ENCODE data around the gene RCBTB2.

Gene RCBTB2

DNA sequence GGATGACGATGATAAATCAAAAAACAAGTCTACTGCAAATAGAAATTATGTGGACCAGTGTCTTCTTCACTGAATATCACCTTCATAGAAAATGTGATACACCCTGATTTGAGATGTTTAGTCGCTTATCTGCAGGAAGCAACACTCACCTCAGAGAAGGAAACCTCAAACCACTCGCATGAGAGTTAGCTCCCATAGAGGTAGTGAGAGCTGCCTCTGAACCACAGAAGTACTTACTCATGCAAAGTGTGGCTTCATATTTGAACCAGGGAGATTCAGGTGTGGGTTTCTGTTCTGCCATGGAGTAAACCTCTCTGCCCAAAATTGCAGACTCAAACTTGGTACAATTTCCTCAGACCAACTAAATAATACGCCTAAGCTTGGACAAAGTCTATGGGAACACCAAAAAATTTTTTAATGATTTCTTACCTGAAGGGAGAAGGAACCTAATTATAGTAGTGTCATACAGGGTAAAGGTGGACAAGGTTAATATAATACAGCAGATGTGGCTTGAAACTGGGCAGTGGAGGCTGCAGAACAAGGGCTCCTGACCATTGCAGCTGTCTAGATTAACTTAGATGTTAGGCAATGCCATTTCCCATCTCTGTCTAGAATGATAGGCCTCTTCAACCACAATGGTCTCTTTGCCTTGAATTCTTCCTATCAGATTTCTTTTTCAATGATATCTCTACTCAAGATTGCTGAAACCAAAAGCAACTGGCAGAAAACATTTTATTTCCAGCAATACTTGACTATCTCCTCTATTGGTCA is 29.6 kb upstream of the RCBTB2 start:
- Histone ChIP-seq H3K4me3 (ENCODE audit: insufficient read length, low read depth) (no peak overlapping the region), H3K9me3 (ENCODE audit: insufficient read depth, low read length) (no peaks in the 10 kb centered on the region), H3K27me3 (ENCODE audit: insufficient read depth, insufficient read length) (no peaks in the 10 kb centered on the region), H3K4me1 (ENCODE audit: insufficient read depth, insufficient read length) (no peaks in the 10 kb centered on the region), H3K36me3 (ENCODE audit: insufficient read depth, insufficient read length, low read length) (no peaks in the 10 kb centered on the region), H3K9ac (ENCODE audit: insufficient read length, low read depth) (no peak overlapping the region)
- TF ChIP-seq ZNF274 (IDR thresholded peaks at IDR 0.05; ENCODE audit: low read depth, low read length) (no peak), SUZ12 (IDR thresholded peaks at IDR 0.05; ENCODE audit: extremely low read depth, insufficient read depth, insufficient read length) (no peak), YY1 (IDR thresholded peaks at IDR 0.05; ENCODE audit: insufficient read depth, insufficient read length) (no peak)
- DNase-seq (ENCODE audit: low read depth, low spot score), result no peak

DNA sequence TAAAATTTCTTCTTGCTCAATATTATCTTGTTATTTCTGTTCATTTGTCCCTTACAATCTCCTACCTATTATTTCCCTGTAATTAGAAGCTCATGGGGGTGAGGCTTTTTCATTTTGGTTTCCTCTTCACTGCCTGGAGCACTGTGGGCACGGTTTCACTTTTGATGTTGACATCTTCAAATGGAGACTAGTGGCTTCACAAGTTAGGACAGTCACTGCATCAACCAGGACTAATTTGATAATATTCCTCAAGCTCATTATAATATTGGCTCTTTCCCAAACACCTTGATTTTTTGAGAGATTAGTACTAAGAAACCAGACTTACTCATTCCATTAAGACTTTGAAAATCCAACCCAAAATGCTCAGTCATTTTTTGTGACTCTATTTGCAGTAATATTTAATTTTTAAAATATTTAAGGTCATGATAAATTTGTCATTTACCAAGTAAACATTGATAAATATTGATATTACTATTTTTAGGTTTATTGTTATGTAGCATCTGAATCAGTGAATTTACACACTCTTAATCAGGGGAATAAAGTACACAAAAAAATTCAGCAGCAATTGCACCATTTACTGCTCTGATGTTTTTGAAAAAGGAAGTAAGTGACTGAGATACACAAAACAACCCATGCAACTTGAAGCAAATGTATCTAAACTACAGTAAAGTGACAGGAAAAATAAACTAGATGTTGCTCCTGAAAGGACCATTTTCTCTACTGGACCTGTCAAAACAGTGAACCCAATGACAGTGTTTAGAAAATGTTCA is 28.8 kb upstream of the RCBTB2 start:
- H3K36me3 ChIP-seq (ENCODE audit: insufficient read depth, insufficient read length, low read length), result no peaks in the 10 kb centered on the region
- no peak overlapping the region for H3K9ac ChIP-seq (ENCODE audit: insufficient read length, low read depth)
- no peak for DNase-seq (ENCODE audit: low read depth, low spot score)
- no peak overlapping the region for H3K4me3 ChIP-seq (ENCODE audit: insufficient read length, low read depth)
- no peaks in the 10 kb centered on the region for H3K9me3 ChIP-seq (ENCODE audit: insufficient read depth, low read length)
- TF ChIP-seq ZNF274 (IDR thresholded peaks at IDR 0.05; ENCODE audit: low read depth, low read length) (no peak), YY1 (IDR thresholded peaks at IDR 0.05; ENCODE audit: insufficient read depth, insufficient read length) (no peak), SUZ12 (IDR thresholded peaks at IDR 0.05; ENCODE audit: extremely low read depth, insufficient read depth, insufficient read length) (no peak)
- H3K27me3 ChIP-seq (ENCODE audit: insufficient read depth, insufficient read length), result no peaks in the 10 kb centered on the region
- no peaks in the 10 kb centered on the region for H3K4me1 ChIP-seq (ENCODE audit: insufficient read depth, insufficient read length)

DNA sequence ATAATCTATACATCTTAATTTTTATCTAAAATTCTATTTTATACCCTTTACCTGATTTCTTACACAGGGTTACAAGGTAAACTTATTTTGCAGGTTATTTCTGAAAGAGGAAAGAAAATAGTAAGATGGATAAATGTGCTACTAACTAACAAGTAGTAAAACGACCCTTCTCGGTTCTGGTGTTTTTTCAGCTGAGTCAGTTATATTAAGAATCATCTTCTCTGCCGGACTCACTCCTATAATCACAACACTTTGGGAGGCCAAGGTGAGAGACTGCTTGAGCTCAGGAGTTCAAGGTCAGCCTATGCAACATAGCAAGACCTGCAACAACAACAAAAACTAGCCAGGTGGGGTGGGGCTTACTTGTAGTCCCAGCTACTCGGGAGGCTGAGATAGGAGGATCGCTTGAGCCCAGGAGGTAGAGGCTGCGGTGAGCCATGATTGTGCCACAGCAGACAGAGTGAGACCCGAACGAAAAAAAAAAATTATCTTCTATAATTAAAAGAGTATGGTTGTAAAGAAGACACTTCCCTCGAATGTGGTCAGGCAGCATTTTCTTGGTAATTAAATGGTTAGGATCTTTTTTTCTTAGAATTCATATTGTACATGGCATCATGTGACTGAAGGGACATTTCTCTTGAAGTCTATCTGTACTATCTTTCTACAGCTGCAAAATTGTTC is 27.9 kb upstream of the RCBTB2 start:
- Histone ChIP-seq H3K27me3 (ENCODE audit: insufficient read depth, insufficient read length) (no peaks in the 10 kb centered on the region), H3K9me3 (ENCODE audit: insufficient read depth, low read length) (no peaks in the 10 kb centered on the region), H3K4me3 (ENCODE audit: insufficient read length, low read depth) (no peak overlapping the region), H3K4me1 (ENCODE audit: insufficient read depth, insufficient read length) (no peaks in the 10 kb centered on the region), H3K36me3 (ENCODE audit: insufficient read depth, insufficient read length, low read length) (no peaks in the 10 kb centered on the region), H3K9ac (ENCODE audit: insufficient read length, low read depth) (no peak overlapping the region)
- DNase-seq (ENCODE audit: low read depth, low spot score), result no peak
- no peak for TF ChIP-seq YY1 (IDR thresholded peaks at IDR 0.05; ENCODE audit: insufficient read depth, insufficient read length)
- TF ChIP-seq SUZ12 (IDR thresholded peaks at IDR 0.05; ENCODE audit: extremely low read depth, insufficient read depth, insufficient read length), result no peak
- TF ChIP-seq ZNF274 (IDR thresholded peaks at IDR 0.05; ENCODE audit: low read depth, low read length), result no peak

DNA sequence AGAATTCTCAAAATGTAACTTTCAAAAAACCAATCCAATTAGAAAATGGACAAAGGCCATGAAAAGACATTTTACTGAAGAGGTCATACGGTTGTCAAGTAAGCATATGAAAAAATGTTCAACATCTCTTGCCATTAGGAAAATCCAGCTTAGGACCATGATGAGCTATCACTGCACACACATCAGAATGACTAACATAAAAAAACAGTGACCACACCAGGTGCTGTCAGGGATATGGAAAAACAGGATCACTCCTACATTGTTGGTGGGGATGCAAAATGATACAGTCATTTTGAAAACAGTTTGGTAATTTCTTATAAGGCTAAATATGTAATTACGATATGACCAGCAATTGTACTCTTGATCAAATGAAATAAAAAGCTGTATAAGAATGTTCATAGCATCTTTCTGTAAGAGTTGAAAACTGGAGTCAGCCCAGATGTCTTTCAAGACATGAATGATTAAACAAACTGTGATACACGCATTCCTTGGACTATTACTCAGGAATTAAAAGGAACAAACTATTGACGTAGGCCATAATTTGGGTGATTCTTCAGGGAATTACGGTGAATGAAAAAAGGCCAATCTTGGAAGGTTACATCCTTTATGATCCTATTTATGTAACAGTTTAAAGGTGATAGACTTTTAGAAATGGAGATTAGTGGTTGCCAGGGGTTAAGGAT is 26.9 kb upstream of the RCBTB2 start:
- Histone ChIP-seq H3K4me1 (ENCODE audit: insufficient read depth, insufficient read length) (no peaks in the 10 kb centered on the region), H3K36me3 (ENCODE audit: insufficient read depth, insufficient read length, low read length) (no peaks in the 10 kb centered on the region), H3K9ac (ENCODE audit: insufficient read length, low read depth) (no peak overlapping the region), H3K4me3 (ENCODE audit: insufficient read length, low read depth) (no peak overlapping the region), H3K9me3 (ENCODE audit: insufficient read depth, low read length) (no peaks in the 10 kb centered on the region), H3K27me3 (ENCODE audit: insufficient read depth, insufficient read length) (no peaks in the 10 kb centered on the region)
- DNase-seq (ENCODE audit: low read depth, low spot score), result no peak
- TF ChIP-seq ZNF274 (IDR thresholded peaks at IDR 0.05; ENCODE audit: low read depth, low read length) (no peak), SUZ12 (IDR thresholded peaks at IDR 0.05; ENCODE audit: extremely low read depth, insufficient read depth, insufficient read length) (no peak), YY1 (IDR thresholded peaks at IDR 0.05; ENCODE audit: insufficient read depth, insufficient read length) (no peak)

DNA sequence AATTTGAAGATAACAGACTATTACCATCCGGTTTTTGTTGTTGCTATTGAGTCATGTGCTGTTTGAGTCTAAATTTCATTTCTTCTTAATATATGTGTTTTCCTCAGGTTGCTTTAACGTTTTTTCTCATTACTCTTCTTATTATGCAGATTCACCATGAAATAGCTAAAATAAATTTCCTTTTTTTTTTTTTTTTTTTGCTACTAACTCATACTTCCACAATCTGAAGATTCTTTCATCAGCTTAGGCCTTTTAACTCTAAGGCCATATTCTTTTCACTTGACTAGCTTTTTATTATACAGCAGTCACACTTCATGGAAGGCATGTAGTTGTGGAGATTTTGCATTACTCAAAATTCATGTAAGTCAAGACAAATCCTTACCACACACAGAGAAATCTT is 23.9 kb upstream of the RCBTB2 start:
- DNase-seq (ENCODE audit: low read depth, low spot score), result no peak
- Histone ChIP-seq H3K36me3 (ENCODE audit: insufficient read depth, insufficient read length, low read length) (no peaks in the 10 kb centered on the region), H3K9ac (ENCODE audit: insufficient read length, low read depth) (no peak overlapping the region), H3K27me3 (ENCODE audit: insufficient read depth, insufficient read length) (no peaks in the 10 kb centered on the region), H3K9me3 (ENCODE audit: insufficient read depth, low read length) (no peaks in the 10 kb centered on the region), H3K4me1 (ENCODE audit: insufficient read depth, insufficient read length) (no peaks in the 10 kb centered on the region), H3K4me3 (ENCODE audit: insufficient read length, low read depth) (no peak overlapping the region)
- TF ChIP-seq YY1 (IDR thresholded peaks at IDR 0.05; ENCODE audit: insufficient read depth, insufficient read length) (no peak), SUZ12 (IDR thresholded peaks at IDR 0.05; ENCODE audit: extremely low read depth, insufficient read depth, insufficient read length) (no peak), ZNF274 (IDR thresholded peaks at IDR 0.05; ENCODE audit: low read depth, low read length) (no peak)

DNA sequence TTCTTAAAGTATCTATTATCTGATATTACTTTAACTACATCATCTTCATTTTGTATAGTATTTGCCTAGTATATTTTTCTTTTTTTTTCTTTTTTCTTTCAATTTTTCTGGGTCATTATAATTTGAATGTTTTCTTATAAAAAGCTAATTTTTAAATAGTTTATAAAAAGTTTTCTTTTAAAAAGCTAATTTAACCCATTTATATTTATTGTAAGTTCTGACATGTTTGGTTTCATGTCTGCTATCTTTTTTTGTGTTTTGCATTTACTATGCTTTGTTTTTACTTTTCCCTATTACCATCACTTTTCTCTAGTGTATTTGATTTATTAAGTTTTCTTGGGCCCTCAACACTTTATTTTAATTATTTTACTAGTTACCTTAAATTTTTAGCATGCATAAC is 22.6 kb upstream of the RCBTB2 start:
- Histone ChIP-seq H3K9ac (ENCODE audit: insufficient read length, low read depth) (no peak overlapping the region), H3K9me3 (ENCODE audit: insufficient read depth, low read length) (peaks cover 6% of the 10 kb centered on the region; the same call in 1 of the 2 replicates)
- DNase-seq (ENCODE audit: low read depth, low spot score), result no peak

More for the DNA sequence above, 22.6 kb upstream of the RCBTB2 start:
- no peak overlapping the region for H3K4me3 ChIP-seq (ENCODE audit: insufficient read length, low read depth)
- no peaks in the 10 kb centered on the region for H3K27me3 ChIP-seq (ENCODE audit: insufficient read depth, insufficient read length)
- H3K4me1 ChIP-seq (ENCODE audit: insufficient read depth, insufficient read length), result no peaks in the 10 kb centered on the region
- no peak for TF ChIP-seq YY1 (IDR thresholded peaks at IDR 0.05; ENCODE audit: insufficient read depth, insufficient read length)
- TF ChIP-seq SUZ12 (IDR thresholded peaks at IDR 0.05; ENCODE audit: extremely low read depth, insufficient read depth, insufficient read length), result no peak
- no peak for TF ChIP-seq ZNF274 (IDR thresholded peaks at IDR 0.05; ENCODE audit: low read depth, low read length)
- H3K36me3 ChIP-seq (ENCODE audit: insufficient read depth, insufficient read length, low read length), result no peaks in the 10 kb centered on the region
